ENCODE results near the gene EWSR1. TPM values are rescaled to one million over a fixed set of nuclear protein-coding genes. Genes with fewer than 3 reads are reported as not detected.

Gene EWSR1
- polyA plus RNA-seq, 1 donor from 2014 or later, result 277 TPM

DNA sequence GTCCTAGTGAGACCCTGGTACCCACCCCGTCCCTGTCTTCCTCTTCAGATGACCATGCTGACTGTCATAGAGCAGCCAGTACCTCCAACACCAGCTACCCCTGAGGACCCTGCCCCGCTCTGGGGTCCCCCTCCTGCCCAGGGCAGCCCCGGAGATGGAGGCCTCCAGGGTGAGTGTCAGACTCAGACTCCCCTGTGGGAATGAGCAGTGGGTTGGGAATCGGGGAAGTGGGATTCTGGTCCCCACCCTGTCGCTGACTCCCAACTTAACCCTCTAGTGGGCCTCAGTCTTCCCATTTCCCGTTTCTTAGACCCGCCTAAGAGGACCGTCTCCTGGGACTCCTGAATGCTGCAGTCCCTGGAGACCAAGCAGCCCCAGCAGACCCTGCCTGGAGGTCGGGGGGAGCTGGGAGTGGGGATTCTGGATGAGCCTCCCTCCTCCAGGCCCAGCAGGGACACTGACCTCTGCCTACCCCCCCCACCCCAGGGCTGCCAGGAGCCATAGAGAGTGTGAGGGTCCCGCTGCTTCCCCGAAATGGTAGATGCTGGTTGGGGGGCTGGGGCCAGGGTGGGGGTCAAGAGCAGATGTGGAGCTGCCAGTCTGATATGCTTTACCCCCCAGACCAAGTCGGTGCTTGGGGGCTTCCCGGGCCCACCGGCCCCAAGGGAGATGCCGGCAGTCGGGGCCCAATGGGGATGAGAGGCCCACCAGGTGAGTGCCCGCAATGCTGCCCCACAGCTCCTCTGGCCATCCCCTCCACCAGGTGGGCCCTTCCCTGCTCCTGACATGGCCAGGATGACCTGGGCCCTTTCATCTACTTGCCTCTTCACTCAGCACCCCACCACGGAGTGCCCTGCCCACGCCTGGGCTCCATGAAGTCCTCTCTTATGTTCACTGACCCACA, 36.8 kb upstream of the EWSR1 start:
- no peaks in the 10 kb centered on the region for H3K36me3 ChIP-seq (ENCODE audit: insufficient read depth, low read length)
- no peaks in the 10 kb centered on the region for H4K20me1 ChIP-seq (ENCODE audit: insufficient read depth)
- no peaks in the 10 kb centered on the region for H3K9me2 ChIP-seq (ENCODE audit: insufficient read depth, low read length)
- H2AFZ ChIP-seq (ENCODE audit: low read depth, low read length), result no peak overlapping the region
- H3K27me3 ChIP-seq (ENCODE audit: insufficient read depth, low read depth, low read length), result no peaks in the 10 kb centered on the region
- H3K4me2 ChIP-seq (ENCODE audit: low read length), result no peak overlapping the region
- H3K4me3 ChIP-seq (ENCODE audit: low read length), result no peak overlapping the region
- no peak overlapping the region for H3K27ac ChIP-seq (ENCODE audit: low read length)
- TF ChIP-seq TAF1 (IDR thresholded peaks at IDR 0.05; ENCODE audit: low read depth) (no peak), EZH2 (IDR thresholded peaks at IDR 0.05; ENCODE audit: borderline replicate concordance, insufficient read depth, low read length, poor library complexity, severe bottlenecking) (no peak), SMC3 (conservative IDR thresholded peaks at IDR 0.05; ENCODE audit: poor library complexity) (no peak), EP300 (conservative IDR thresholded peaks at IDR 0.05; ENCODE audit: poor library complexity, severe bottlenecking) (no peak)
- no peaks in the 10 kb centered on the region for H3K9me3 ChIP-seq (ENCODE audit: low read length)
- no peaks in the 10 kb centered on the region for H3F3A ChIP-seq (ENCODE audit: insufficient read depth, low read length, poor library complexity, severe bottlenecking)
- no peak overlapping the region for H3K9ac ChIP-seq (ENCODE audit: low read length)
- no peaks in the 10 kb centered on the region for H3K79me2 ChIP-seq (replicated peaks; ENCODE audit: insufficient read depth, low read length)

DNA sequence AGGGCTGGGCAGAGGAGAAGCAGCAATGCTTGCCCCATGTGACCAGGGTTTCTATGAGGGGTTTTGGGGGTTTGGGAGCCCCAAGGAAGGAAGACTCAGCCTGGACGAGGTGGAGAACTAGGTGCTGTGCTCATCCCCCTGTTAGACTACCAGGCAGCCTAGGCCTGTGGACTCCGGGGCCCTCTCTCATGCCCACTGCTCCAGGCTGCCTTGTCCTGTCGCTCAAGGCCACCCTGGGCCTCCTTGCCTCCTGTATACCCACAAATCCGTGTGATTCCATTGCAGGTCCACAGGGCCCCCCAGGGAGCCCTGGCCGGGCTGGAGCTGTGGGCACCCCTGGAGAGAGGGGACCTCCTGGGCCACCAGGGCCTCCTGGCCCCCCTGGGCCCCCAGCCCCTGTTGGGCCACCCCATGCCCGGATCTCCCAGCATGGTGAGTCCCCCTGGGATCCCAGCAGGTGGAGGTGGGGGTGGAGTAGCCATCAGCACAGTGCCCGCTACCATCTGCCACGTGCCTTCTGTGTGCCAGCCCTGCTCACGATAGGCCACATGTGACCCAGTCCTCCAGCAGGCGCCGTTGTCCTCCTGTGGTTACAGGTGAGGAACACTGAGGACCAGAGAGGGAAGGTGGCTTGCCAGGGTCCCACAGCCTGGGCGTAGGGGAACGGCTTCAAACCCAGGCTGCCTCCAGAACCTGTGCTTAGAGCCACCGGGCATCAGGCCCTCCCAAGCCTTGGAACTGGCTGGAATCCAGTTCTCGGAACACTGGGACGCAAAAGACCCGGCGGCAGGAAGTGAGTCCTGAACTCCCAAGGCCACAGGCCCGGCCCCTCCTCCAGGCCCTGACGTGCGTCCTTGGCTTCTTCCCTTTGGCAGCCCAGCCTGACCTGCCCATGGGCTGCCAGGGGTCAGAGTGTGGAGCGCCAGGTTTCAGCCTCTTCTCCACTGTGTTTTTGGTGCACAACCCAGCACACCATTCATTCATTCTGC, 35.8 kb upstream of the EWSR1 start:
- Histone ChIP-seq H3K9me3 (ENCODE audit: low read length) (no peaks in the 10 kb centered on the region), H2AFZ (ENCODE audit: low read depth, low read length) (no peak overlapping the region), H3K79me2 (replicated peaks; ENCODE audit: insufficient read depth, low read length) (no peaks in the 10 kb centered on the region), H3K9ac (ENCODE audit: low read length) (no peak overlapping the region), H3K4me3 (ENCODE audit: low read length) (no peak overlapping the region), H3K9me2 (ENCODE audit: insufficient read depth, low read length) (no peaks in the 10 kb centered on the region), H3K27me3 (ENCODE audit: insufficient read depth, low read depth, low read length) (no peaks in the 10 kb centered on the region), H4K20me1 (ENCODE audit: insufficient read depth) (no peaks in the 10 kb centered on the region), H3K36me3 (ENCODE audit: insufficient read depth, low read length) (no peaks in the 10 kb centered on the region), H3K27ac (ENCODE audit: low read length) (no peak overlapping the region), H3F3A (ENCODE audit: insufficient read depth, low read length, poor library complexity, severe bottlenecking) (no peaks in the 10 kb centered on the region), H3K4me2 (ENCODE audit: low read length) (no peak overlapping the region)
- TF ChIP-seq SMC3 (conservative IDR thresholded peaks at IDR 0.05; ENCODE audit: poor library complexity), result no peak
- TF ChIP-seq, protein P1, sequence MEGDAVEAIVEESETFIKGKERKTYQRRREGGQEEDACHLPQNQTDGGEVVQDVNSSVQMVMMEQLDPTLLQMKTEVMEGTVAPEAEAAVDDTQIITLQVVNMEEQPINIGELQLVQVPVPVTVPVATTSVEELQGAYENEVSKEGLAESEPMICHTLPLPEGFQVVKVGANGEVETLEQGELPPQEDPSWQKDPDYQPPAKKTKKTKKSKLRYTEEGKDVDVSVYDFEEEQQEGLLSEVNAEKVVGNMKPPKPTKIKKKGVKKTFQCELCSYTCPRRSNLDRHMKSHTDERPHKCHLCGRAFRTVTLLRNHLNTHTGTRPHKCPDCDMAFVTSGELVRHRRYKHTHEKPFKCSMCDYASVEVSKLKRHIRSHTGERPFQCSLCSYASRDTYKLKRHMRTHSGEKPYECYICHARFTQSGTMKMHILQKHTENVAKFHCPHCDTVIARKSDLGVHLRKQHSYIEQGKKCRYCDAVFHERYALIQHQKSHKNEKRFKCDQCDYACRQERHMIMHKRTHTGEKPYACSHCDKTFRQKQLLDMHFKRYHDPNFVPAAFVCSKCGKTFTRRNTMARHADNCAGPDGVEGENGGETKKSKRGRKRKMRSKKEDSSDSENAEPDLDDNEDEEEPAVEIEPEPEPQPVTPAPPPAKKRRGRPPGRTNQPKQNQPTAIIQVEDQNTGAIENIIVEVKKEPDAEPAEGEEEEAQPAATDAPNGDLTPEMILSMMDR (IDR thresholded peaks at IDR 0.05; ENCODE audit: poor library complexity, severe bottlenecking), result no peak
- no peak for TF ChIP-seq EP300 (conservative IDR thresholded peaks at IDR 0.05; ENCODE audit: poor library complexity, severe bottlenecking)
- TF ChIP-seq EZH2 (IDR thresholded peaks at IDR 0.05; ENCODE audit: borderline replicate concordance, insufficient read depth, low read length, poor library complexity, severe bottlenecking), result no peak
- TF ChIP-seq, protein P2, sequence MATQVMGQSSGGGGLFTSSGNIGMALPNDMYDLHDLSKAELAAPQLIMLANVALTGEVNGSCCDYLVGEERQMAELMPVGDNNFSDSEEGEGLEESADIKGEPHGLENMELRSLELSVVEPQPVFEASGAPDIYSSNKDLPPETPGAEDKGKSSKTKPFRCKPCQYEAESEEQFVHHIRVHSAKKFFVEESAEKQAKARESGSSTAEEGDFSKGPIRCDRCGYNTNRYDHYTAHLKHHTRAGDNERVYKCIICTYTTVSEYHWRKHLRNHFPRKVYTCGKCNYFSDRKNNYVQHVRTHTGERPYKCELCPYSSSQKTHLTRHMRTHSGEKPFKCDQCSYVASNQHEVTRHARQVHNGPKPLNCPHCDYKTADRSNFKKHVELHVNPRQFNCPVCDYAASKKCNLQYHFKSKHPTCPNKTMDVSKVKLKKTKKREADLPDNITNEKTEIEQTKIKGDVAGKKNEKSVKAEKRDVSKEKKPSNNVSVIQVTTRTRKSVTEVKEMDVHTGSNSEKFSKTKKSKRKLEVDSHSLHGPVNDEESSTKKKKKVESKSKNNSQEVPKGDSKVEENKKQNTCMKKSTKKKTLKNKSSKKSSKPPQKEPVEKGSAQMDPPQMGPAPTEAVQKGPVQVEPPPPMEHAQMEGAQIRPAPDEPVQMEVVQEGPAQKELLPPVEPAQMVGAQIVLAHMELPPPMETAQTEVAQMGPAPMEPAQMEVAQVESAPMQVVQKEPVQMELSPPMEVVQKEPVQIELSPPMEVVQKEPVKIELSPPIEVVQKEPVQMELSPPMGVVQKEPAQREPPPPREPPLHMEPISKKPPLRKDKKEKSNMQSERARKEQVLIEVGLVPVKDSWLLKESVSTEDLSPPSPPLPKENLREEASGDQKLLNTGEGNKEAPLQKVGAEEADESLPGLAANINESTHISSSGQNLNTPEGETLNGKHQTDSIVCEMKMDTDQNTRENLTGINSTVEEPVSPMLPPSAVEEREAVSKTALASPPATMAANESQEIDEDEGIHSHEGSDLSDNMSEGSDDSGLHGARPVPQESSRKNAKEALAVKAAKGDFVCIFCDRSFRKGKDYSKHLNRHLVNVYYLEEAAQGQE (IDR thresholded peaks at IDR 0.05; ENCODE audit: borderline replicate concordance), result no peak
- TF ChIP-seq MXI1 (conservative IDR thresholded peaks at IDR 0.05; ENCODE audit: poor library complexity, severe bottlenecking), result no peak
- no peak for TF ChIP-seq TAF1 (IDR thresholded peaks at IDR 0.05; ENCODE audit: low read depth)
- TF ChIP-seq RAD21 (conservative IDR thresholded peaks at IDR 0.05), result no peak
- TF ChIP-seq POLR2AphosphoS5 (IDR thresholded peaks at IDR 0.05), result no peak

All from neural cell (in vitro differentiated cells).